BE2C (cell line): ENCODE measurements around the gene CARD9.

Experiments used
- DNase-seq: peaks from one replicate; pipeline ENCODE4 v3.0.0-alpha.2; 2020
- H3K27me3 ChIP-seq: fragments of 250-450 bp; sonication (Bioruptor Pico); 2 replicates; pipeline ENCODE4 v1.5.1; 2020; ENCODE audit warnings: mild to moderate bottlenecking
- H3K36me3 ChIP-seq: fragments of 250-450 bp; sonication (Bioruptor Pico); 2 replicates; pipeline ENCODE4 v1.5.1; 2020; ENCODE audit warnings: mild to moderate bottlenecking
- H3K4me1 ChIP-seq: fragments of 250-450 bp; sonication (Bioruptor Pico); 2 replicates; pipeline ENCODE4 v1.5.1; 2020
- H3K4me3 ChIP-seq: 2 replicates; pipeline ENCODE4 v1.5.1; 2011; ENCODE audit warnings: low read depth, low read length
- H3K9me3 ChIP-seq: fragments of 250-450 bp; sonication (Bioruptor Pico); 2 replicates; pipeline ENCODE4 v1.5.1; 2020
- CTCF ChIP-seq: IDR thresholded peaks from 2 replicates; pipeline ENCODE4 v1.5.1; 2012; ENCODE audit warnings: mild to moderate bottlenecking, low read depth, low read length

The CARD9 gene

GRCh38 chr9:136416914-136417313 lies 43.4 kb upstream of the CARD9 start:
- no peak for DNase-seq
- H3K4me3 ChIP-seq: no peak overlapping the region
- no peak for TF ChIP-seq CTCF
- H3K27me3 ChIP-seq: no peaks in the 10 kb centered on the region
- peaks cover 7% of the 10 kb centered on the region; the same call in 1 of the 2 replicates for H3K4me1 ChIP-seq
- no peaks in the 10 kb centered on the region for H3K9me3 ChIP-seq
- peaks cover 93% of the 10 kb centered on the region for H3K36me3 ChIP-seq

GRCh38 chr9:136416427-136416826 lies 43.0 kb upstream of the CARD9 start:
- H3K27me3 ChIP-seq: no peaks in the 10 kb centered on the region
- DNase-seq: no peak
- H3K36me3 ChIP-seq: peaks cover 88% of the 10 kb centered on the region
- H3K4me3 ChIP-seq: no peak overlapping the region
- H3K4me1 ChIP-seq: peaks cover 10% of the 10 kb centered on the region; the same call in 1 of the 2 replicates
- H3K9me3 ChIP-seq: no peaks in the 10 kb centered on the region
- no peak for TF ChIP-seq CTCF

GRCh38 chr9:136412962-136413361 lies 39.5 kb upstream of the CARD9 start:
- Histone ChIP-seq H3K9me3 (no peaks in the 10 kb centered on the region), H3K36me3 (peaks cover 69% of the 10 kb centered on the region), H3K4me3 (peak overlapping the region; percentile 1), H3K4me1 (peaks cover 13% of the 10 kb centered on the region; the same call in 1 of the 2 replicates), H3K27me3 (no peaks in the 10 kb centered on the region)
- DNase-seq: peak; percentile 90
- no peak; the same call in 1 of the 2 replicates for TF ChIP-seq CTCF

- no peak for TF ChIP-seq CTCF
- Histone ChIP-seq H3K4me1 (peaks cover 13% of the 10 kb centered on the region; the same call in 1 of the 2 replicates), H3K27me3 (no peaks in the 10 kb centered on the region), H3K9me3 (no peaks in the 10 kb centered on the region), H3K4me3 (peak overlapping the region; percentile 85), H3K36me3 (peaks cover 69% of the 10 kb centered on the region)
- no peak for DNase-seq
Observed at GRCh38 chr9:136411378-136411777, 37.9 kb upstream of the CARD9 start.

GRCh38 chr9:136410500-136411287 lies 37.2 kb upstream of the CARD9 start, which contains the start of the genes ENTR1 and PMPCA:
Gene ENTR1 (minus strand): TSS chr9:136410614. CDS start chr9:136410397, 217 bp downstream.
Gene PMPCA (plus strand): TSS chr9:136410658. CDS start chr9:136410669, 11 bp downstream.
- peak; percentile 95 for DNase-seq
- TF ChIP-seq CTCF: no peak
- H3K36me3 ChIP-seq: peaks cover 68% of the 10 kb centered on the region
- H3K4me3 ChIP-seq: peak within 1 kb of the TSS; percentile 85
- no peaks in the 10 kb centered on the region for H3K9me3 ChIP-seq
- H3K4me1 ChIP-seq: peaks cover 13% of the 10 kb centered on the region; the same call in 1 of the 2 replicates
- no peaks in the 10 kb centered on the region for H3K27me3 ChIP-seq
